Measurements from ENCODE around the gene ANKRD33B. TPM values are rescaled to one million over a fixed set of nuclear protein-coding genes. Genes with fewer than 3 reads are reported as not detected.
"Not testable (repeated sequence)": the region's sequence is repeated elsewhere in the genome, so short reads cannot be mapped to it uniquely, and the experiment has no call there.

The ANKRD33B gene
- total and polyA plus RNA-seq, 2 experiments from 2014 or later: 0.71 to 1.5 TPM

DNA sequence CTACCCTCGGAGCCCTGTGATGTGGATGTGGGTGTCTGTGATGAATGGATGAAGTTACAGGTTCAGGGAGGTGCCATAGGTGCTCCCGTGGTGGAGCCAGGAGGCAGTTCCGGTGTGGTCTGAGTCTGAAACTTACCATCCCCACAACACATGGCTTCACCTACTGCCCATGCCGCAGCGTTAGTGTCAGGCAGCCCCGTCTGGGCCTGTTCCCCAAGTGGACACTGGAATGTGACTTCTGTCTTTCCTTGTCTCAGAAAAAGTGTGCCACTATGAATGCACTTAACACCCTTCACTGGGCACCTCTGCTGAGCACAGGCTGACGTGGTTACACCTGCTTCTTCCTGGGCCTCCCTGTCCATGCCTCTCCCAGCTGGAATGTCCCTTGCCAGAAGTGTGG lies 8.6 kb downstream of the ANKRD33B start:
- H4K20me1 ChIP-seq (ENCODE audit: insufficient read depth): no peaks in the 10 kb centered on the region
- DNase-seq: no peak
- H2AFZ ChIP-seq: no peak overlapping the region
- no peaks in the 10 kb centered on the region for H3K9me3 ChIP-seq (ENCODE audit: low read depth)
- H3K36me3 ChIP-seq (ENCODE audit: low read depth): no peaks in the 10 kb centered on the region
- in situ Hi-C loops (cut with MboI): no loop called here
- no peak overlapping the region for H3K27ac ChIP-seq
- no peak overlapping the region for H3K9ac ChIP-seq
- peaks cover 34% of the 10 kb centered on the region for H3K79me2 ChIP-seq (ENCODE audit: insufficient read depth)
- H3K27me3 ChIP-seq (replicated peaks; ENCODE audit: insufficient read depth): no peaks in the 10 kb centered on the region
- peaks cover 14% of the 10 kb centered on the region for H3K4me1 ChIP-seq (ENCODE audit: insufficient read depth)
- 80 to 85% methylated on average over 7 of the region's 7 CpGs for WGBS, 2 experiments (ENCODE audit: low coverage in 1 of 2, low lambda C conversion rate in 2 of 2, missing lambda C conversion rate in 2 of 2)
- H3F3A ChIP-seq (ENCODE audit: insufficient read depth): no peaks in the 10 kb centered on the region
- H3K4me2 ChIP-seq (ENCODE audit: unreplicated experiment): no peak overlapping the region
- no peaks in the 10 kb centered on the region for H3K9me2 ChIP-seq (ENCODE audit: insufficient read depth)
- no peak overlapping the region for H3K4me3 ChIP-seq
- TF ChIP-seq EZH2phosphoT487 (IDR thresholded peaks at IDR 0.05; ENCODE audit: insufficient read depth, low read depth): no peak
- no peak for TF ChIP-seq EZH2 (IDR thresholded peaks at IDR 0.05; ENCODE audit: insufficient read depth, poor library complexity, severe bottlenecking)

DNA sequence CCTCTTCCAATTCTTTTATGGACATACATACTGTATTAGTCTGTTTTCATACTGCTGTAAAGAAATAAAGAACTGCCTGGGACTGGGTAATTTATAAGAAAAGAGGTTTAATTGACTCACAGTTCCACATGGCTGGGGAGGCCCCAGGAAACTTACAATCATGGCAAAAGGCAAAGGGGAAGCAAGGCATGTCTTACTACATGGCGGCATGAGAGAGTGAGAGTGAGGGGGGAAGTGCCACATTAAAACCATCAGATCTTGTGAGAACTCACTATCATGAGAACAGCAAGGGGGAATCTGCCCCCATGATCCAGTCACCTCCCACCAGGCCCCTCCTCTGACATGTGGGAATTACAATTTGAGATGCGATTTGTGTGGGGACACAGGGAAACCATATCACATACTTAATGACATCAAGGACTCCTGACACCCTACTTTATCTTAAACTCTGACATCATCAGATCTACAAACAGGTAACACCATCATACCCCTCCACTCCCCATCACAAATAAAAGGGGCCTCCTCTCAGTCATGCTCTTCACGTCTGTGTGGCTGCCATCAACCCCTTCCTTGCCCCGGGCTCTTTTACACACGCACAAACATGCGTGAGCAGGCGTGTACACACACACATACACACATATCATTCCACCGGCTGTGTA lies 9.7 kb downstream of the ANKRD33B start:
- Histone ChIP-seq H3K4me2 (ENCODE audit: unreplicated experiment) (no peak overlapping the region), H3K9ac (no peak overlapping the region), H3F3A (ENCODE audit: insufficient read depth) (no peaks in the 10 kb centered on the region), H3K79me2 (ENCODE audit: insufficient read depth) (peaks cover 27% of the 10 kb centered on the region), H3K4me1 (ENCODE audit: insufficient read depth) (peaks cover 10% of the 10 kb centered on the region), H3K27me3 (replicated peaks; ENCODE audit: insufficient read depth) (no peaks in the 10 kb centered on the region), H3K27ac (no peak overlapping the region), H3K4me3 (no peak overlapping the region), H3K9me2 (ENCODE audit: insufficient read depth) (no peaks in the 10 kb centered on the region), H3K9me3 (ENCODE audit: low read depth) (no peaks in the 10 kb centered on the region), H4K20me1 (ENCODE audit: insufficient read depth) (no peaks in the 10 kb centered on the region; the same call in 1 of the 2 replicates), H2AFZ (no peak overlapping the region), H3K36me3 (ENCODE audit: low read depth) (no peaks in the 10 kb centered on the region)
- WGBS, 2 experiments (ENCODE audit: low coverage in 1 of 2, low lambda C conversion rate in 2 of 2, missing lambda C conversion rate in 2 of 2): 94 to 97% methylated on average over 8 of the region's 8 CpGs
- TF ChIP-seq EZH2phosphoT487 (IDR thresholded peaks at IDR 0.05; ENCODE audit: insufficient read depth, low read depth) (no peak), EZH2 (IDR thresholded peaks at IDR 0.05; ENCODE audit: insufficient read depth, poor library complexity, severe bottlenecking) (no peak)
- DNase-seq: no peak
- in situ Hi-C loops (cut with MboI): no loop called here

DNA sequence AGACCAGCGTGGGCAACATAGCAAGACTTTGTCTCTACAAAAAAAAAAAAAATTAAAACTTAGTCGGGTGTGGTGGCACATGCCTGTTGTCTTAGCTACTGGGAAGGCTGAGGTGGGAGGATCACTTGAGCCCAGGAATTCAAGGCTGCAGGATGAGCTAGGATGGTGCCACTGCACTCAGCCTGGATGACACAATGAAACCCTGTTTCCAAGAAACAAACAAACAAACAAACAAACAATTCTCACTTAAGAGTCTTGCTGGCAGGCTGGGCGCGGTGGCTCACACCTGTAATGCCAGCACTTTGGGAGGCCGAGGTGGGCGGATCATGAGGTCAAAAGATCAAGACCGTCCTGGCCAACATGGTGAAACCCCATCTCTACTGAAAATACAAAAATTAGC lies 11.0 kb downstream of the ANKRD33B start:
- H3K4me3 ChIP-seq; H3K9me3 ChIP-seq (ENCODE audit: low read depth); in situ Hi-C loops (cut with MboI); H3K9me2 ChIP-seq (ENCODE audit: insufficient read depth); H3K4me2 ChIP-seq (ENCODE audit: unreplicated experiment); H3K9ac ChIP-seq; H2AFZ ChIP-seq; H3K36me3 ChIP-seq (ENCODE audit: low read depth); H3K27ac ChIP-seq; H3F3A ChIP-seq (ENCODE audit: insufficient read depth); DNase-seq; H3K27me3 ChIP-seq (replicated peaks; ENCODE audit: insufficient read depth); H4K20me1 ChIP-seq (ENCODE audit: insufficient read depth): not testable (repeated sequence)
- peaks cover 17% of the 10 kb centered on the region for H3K79me2 ChIP-seq (ENCODE audit: insufficient read depth)
- 60% methylated on average over 1 of the region's 7 CpGs; no CpG with 5 or more reads in 1 of the 2 experiments for WGBS, 2 experiments (ENCODE audit: low coverage in 1 of 2, low lambda C conversion rate in 2 of 2, missing lambda C conversion rate in 2 of 2)
- peaks cover 10% of the 10 kb centered on the region for H3K4me1 ChIP-seq (ENCODE audit: insufficient read depth)

DNA sequence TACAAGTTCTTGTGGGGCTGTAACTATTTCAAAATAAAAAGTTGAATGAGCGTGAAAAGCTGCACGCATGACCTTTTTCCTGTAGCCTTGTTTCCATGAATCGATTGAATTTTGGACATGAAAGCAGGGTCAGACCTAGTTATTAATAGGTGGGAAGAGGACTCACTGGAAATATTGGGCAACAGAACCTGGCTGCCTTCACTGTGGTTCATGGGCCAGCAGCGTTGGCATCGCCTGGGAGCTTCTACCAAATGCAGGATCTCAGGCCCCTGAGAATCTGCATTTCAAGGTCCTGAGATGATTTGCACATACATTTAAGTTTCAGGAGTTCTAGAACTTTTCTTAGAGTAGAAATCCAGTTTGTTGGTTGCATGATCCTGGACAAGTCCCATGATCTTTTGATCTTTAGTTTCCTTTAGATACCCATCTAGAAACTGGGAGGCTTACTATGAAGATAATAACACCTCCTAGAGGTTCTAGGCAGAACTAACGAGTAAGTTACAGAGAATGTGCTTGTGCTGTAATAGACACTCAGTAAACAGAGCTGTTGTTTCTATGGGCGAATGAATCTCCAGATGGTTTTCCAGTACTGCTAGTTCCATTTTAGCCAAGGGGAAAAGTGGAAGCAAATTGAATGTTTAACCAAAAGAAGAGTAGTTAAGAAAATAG lies 12.4 kb downstream of the ANKRD33B start:
- TF ChIP-seq EZH2phosphoT487 (IDR thresholded peaks at IDR 0.05; ENCODE audit: insufficient read depth, low read depth): no peak
- no peak for TF ChIP-seq EZH2 (IDR thresholded peaks at IDR 0.05; ENCODE audit: insufficient read depth, poor library complexity, severe bottlenecking)
- H4K20me1 ChIP-seq (ENCODE audit: insufficient read depth): no peaks in the 10 kb centered on the region; the same call in 1 of the 2 replicates
- H3K9ac ChIP-seq: no peak overlapping the region
- no peaks in the 10 kb centered on the region for H3F3A ChIP-seq (ENCODE audit: insufficient read depth)
- H3K4me2 ChIP-seq (ENCODE audit: unreplicated experiment): no peak overlapping the region
- peaks cover 10% of the 10 kb centered on the region for H3K4me1 ChIP-seq (ENCODE audit: insufficient read depth)
- DNase-seq: no peak
- no peak overlapping the region for H3K27ac ChIP-seq
- H3K36me3 ChIP-seq (ENCODE audit: low read depth): no peaks in the 10 kb centered on the region
- in situ Hi-C loops (cut with MboI): no loop called here
- no peaks in the 10 kb centered on the region for H3K27me3 ChIP-seq (replicated peaks; ENCODE audit: insufficient read depth)
- H3K4me3 ChIP-seq: no peak overlapping the region
- no peaks in the 10 kb centered on the region for H3K9me3 ChIP-seq (ENCODE audit: low read depth)
- peaks cover 4% of the 10 kb centered on the region; the same call in 1 of the 2 replicates for H3K79me2 ChIP-seq (ENCODE audit: insufficient read depth)
- WGBS, 2 experiments (ENCODE audit: low coverage in 1 of 2, low lambda C conversion rate in 2 of 2, missing lambda C conversion rate in 2 of 2): 97 to 99% methylated on average over 7 of the region's 7 CpGs
- no peak overlapping the region for H2AFZ ChIP-seq
- no peaks in the 10 kb centered on the region for H3K9me2 ChIP-seq (ENCODE audit: insufficient read depth)
